Posterior vena cava (tissue), 2 donors: ENCODE measurements around the gene ARHGAP30. TPM values are rescaled to one million over a fixed set of nuclear protein-coding genes. Genes with fewer than 3 reads are reported as not detected.
"Not testable (repeated sequence)": the region's sequence is repeated elsewhere in the genome, so short reads cannot be mapped to it uniquely, and the experiment has no call there.

Experiments
- DNase-seq: peaks from one replicate; pipeline ENCODE4 v3.0.0-alpha.2; 2020; ENCODE audit warnings: low spot score
- intact Hi-C, 2 donors: fragments of 100-400 bp; cut with DNase I; formaldehyde crosslinking; loops; one replicate each; pipeline versions ENCODE4 v1.14.1 to v1.14.2; 2022 to 2023
- total RNA-seq, 2 donors: library from RNA; stranded (reverse); fragmentation: NEBNext Ultra II Directional; extraction: Animal tissue kit (Norgen Biotek cat#: 25700); gene quantifications; one replicate each; pipeline ENCODE4 v1.2.1, GENCODE V29; 2021
- donor health status: DM: yes; HTN: yes; CAD: no.
- donor health status: DM: yes; HTN: yes; CAD: no.

Gene ARHGAP30
- total RNA-seq, 2 donors from 2014 or later = 10.5 to 15.2 TPM

- intact Hi-C loops = no loop called here
- no peak for DNase-seq
Observed at GRCh38 chr1:161047436-161048420, 22.0 kb downstream of the ARHGAP30 start.

- DNase-seq = no peak
- intact Hi-C loops = no loop called here
Observed at GRCh38 chr1:161046605-161047228, 23.0 kb downstream of the ARHGAP30 start.

- intact Hi-C loops = no loop called here
Observed at GRCh38 chr1:161045736-161046604, 23.7 kb downstream of the ARHGAP30 start, which contains the start of gene USF1. Gene USF1, minus strand, starts transcription at chr1:161045977. Its CDS starts 2,702 bp downstream, at chr1:161043275.

GRCh38 chr1:161044908-161045735, 24.6 kb downstream of the ARHGAP30 start:
- intact Hi-C loops = no loop called here
- DNase-seq = peak; percentile 91

More at GRCh38 chr1:161045736-161046604, 23.7 kb downstream of the ARHGAP30 start, which contains the start of gene USF1:
- peak; percentile 97 for DNase-seq

GRCh38 chr1:161044535-161044907, 25.2 kb downstream of the ARHGAP30 start:
- intact Hi-C loops = no loop called here
- DNase-seq = no peak

GRCh38 chr1:161039546-161039945, 30.1 kb downstream of the ARHGAP30 start:
- no peak for DNase-seq
- intact Hi-C loops = no loop called here

GRCh38 chr1:161039154-161039545, 30.5 kb downstream of the ARHGAP30 start:
- intact Hi-C loops = no loop called here
- no peak for DNase-seq

- peak; percentile 90 for DNase-seq
- intact Hi-C loops = no loop called here
Observed at GRCh38 chr1:161038523-161039153, 31.1 kb downstream of the ARHGAP30 start, which contains the start of gene TSTD1. Gene TSTD1, minus strand, starts transcription at chr1:161038964. Its CDS starts 75 bp downstream, at chr1:161038889.

- DNase-seq = no peak
- intact Hi-C loops = no loop called here
Observed at GRCh38 chr1:161037661-161038522, 31.8 kb downstream of the ARHGAP30 start.

- DNase-seq = no peak
- intact Hi-C loops = no loop called here
Observed at GRCh38 chr1:161033751-161034150, 35.9 kb downstream of the ARHGAP30 start.

GRCh38 chr1:161032409-161032808, 37.3 kb downstream of the ARHGAP30 start:
- no peak for DNase-seq

GRCh38 chr1:161031874-161032273, 37.8 kb downstream of the ARHGAP30 start:
- intact Hi-C loops = no loop called here

More at GRCh38 chr1:161032409-161032808, 37.3 kb downstream of the ARHGAP30 start:
- intact Hi-C loops = no loop called here

GRCh38 chr1:161029466-161029865, 40.2 kb downstream of the ARHGAP30 start:
- intact Hi-C loops, DNase-seq: not testable (repeated sequence)

More at GRCh38 chr1:161031874-161032273, 37.8 kb downstream of the ARHGAP30 start:
- no peak for DNase-seq

- intact Hi-C loops, DNase-seq: not testable (repeated sequence)
Observed at GRCh38 chr1:161026954-161027353, 42.7 kb downstream of the ARHGAP30 start.

- intact Hi-C loops, DNase-seq: not testable (repeated sequence)
Observed at GRCh38 chr1:161022432-161022831, 47.3 kb downstream of the ARHGAP30 start.

- intact Hi-C loops = no loop called here
- no peak for DNase-seq
Observed at GRCh38 chr1:161021970-161022353, 47.7 kb downstream of the ARHGAP30 start.
